Psoas muscle (tissue), 8 donors: ENCODE data around the gene CWF19L1. TPM values are rescaled to one million over a fixed set of nuclear protein-coding genes. Genes with fewer than 3 reads are reported as not detected.
A peak's percentile ranks its signal among the peaks of the same experiment; 100 is the strongest.

Source experiments
- ATAC-seq, 4 donors: fragments of 200-7000 bp; cut with Tn5 transposase; one replicate each; pipeline ENCODE4 v1.9.1; 2020; ENCODE audit warnings: moderate library complexity in 3 of 4, mild to moderate bottlenecking in 2 of 4
- DNase-seq, 2 donors: peaks; one replicate each; pipeline ENCODE4 v3.0.0-alpha.2; 2020
- H3K27ac ChIP-seq: fragments of 200-600 bp; one replicate; pipeline ENCODE4 v1.8.0; 2022
- H3K27me3 ChIP-seq, 3 donors: fragments of 200-600 bp in 1 of 3; one replicate each; pipeline versions ENCODE4 v1.6.1 to v1.8.0; 2013 to 2022; ENCODE audit warnings: low read length in 2 of 3, mild to moderate bottlenecking in 2 of 3, moderate library complexity in 1 of 3; ENCODE audit not compliant: insufficient read depth in 3 of 3
- H3K36me3 ChIP-seq, 2 donors: fragments of 200-600 bp in 1 of 2; one replicate each; pipeline versions ENCODE4 v1.6.1 to v1.8.0; 2013 to 2022; ENCODE audit warnings: low read depth in 1 of 2, mild to moderate bottlenecking in 1 of 2, moderate library complexity in 1 of 2; ENCODE audit not compliant: insufficient read depth in 1 of 2
- H3K4me1 ChIP-seq: fragments of 200-600 bp; one replicate; pipeline ENCODE4 v1.8.0; 2022
- H3K4me3 ChIP-seq: fragments of 200-600 bp; one replicate; pipeline ENCODE4 v1.8.0; 2022; ENCODE audit warnings: mild to moderate bottlenecking
- H3K9me3 ChIP-seq: fragments of 200-600 bp; one replicate; pipeline ENCODE4 v1.8.0; 2022
- CTCF ChIP-seq: fragments of 200-600 bp; IDR thresholded peaks from one replicate; pipeline ENCODE4 v1.8.0; 2022; ENCODE audit warnings: antibody characterized with exemption
- WGBS, 3 donors: extraction: QIAGEN DNeasy Blood & Tissue Kit; methylation state at CpG; one replicate each; pipeline versions ENCODE4 v1.1.6 to v1.1.7; 2013; 5-methylcytosine and 5-hydroxymethylcytosine counted together
- intact Hi-C, 2 donors: fragments of 100-400 bp; cut with DNase I; formaldehyde crosslinking; loops; one replicate each; pipeline versions ENCODE4 v1.11.0 to v1.14.2; 2022
- polyA plus RNA-seq, 3 donors: library from polyadenylated mRNA; stranded (reverse); fragments of 200-250 nt; gene quantifications; one replicate each; pipeline ENCODE4 v1.2.3, GENCODE V29; 2013
- total RNA-seq, 4 donors: library from RNA; stranded (reverse); fragmentation: NEBNext Ultra II Directional in 2 of 4; extraction: Animal tissue kit (Norgen Biotek cat#: 25700) in 2 of 4; gene quantifications; one replicate each; pipeline versions ENCODE4 v1.2.1 to v1.2.4, GENCODE V29; 2021 to 2023
- donor health status: healthy with polysubstance abuse.
- donor health status: DM: no; HTN: no; CAD: no; lungs with moderate emphysema.
- donor health status: Bipolar disorder and iron deficiency.
- donor health status: healthy.
- donor health status: DM: yes; HTN: yes; CAD: no.
- donor health status: DM: no; HTN: no; CAD: no.
- donor health status: DM: no; HTN: no; CAD: no.
- donor health status: DM: yes; HTN: yes; CAD: no.

Gene CWF19L1
- total and polyA plus RNA-seq, 7 donors: 9.5 to 24.6 (median 13.5) TPM

- Histone ChIP-seq H3K27me3 (no peaks in the 10 kb centered on the region), H3K4me1 (no peaks in the 10 kb centered on the region), H3K9me3 (no peaks in the 10 kb centered on the region), H3K36me3 (peaks cover 7 to 87% of the 10 kb centered on the region in 2 donors), H3K27ac (no peak overlapping the region), H3K4me3 (no peak overlapping the region)
- intact Hi-C loops: loop anchor here in 1 of 2 donors (10.0 kb wide), 1 partner anchor 47 kb away; no protein-coding TSS in a partner anchor
- TF ChIP-seq CTCF: no peak
- 92 to 95% (median 95%) methylated on average over 9 of the region's 9 CpGs for WGBS, 3 donors
- DNase-seq: no peak
- ATAC-seq: no peak
These were observed 59.2 kb downstream of the CWF19L1 start for GRCh38 chr10:100208276-100208675.

GRCh38 chr10:100204370-100204769 lies 63.1 kb downstream of the CWF19L1 start:
- no peak for TF ChIP-seq CTCF
- intact Hi-C loops: loop anchor here in 1 of 2 donors (10.0 kb wide), 1 partner anchor 50 kb away; no protein-coding TSS in a partner anchor
- DNase-seq (no peak), ATAC-seq (no peak)
- Histone ChIP-seq H3K27me3 (no peaks in the 10 kb centered on the region), H3K4me3 (no peak overlapping the region), H3K36me3 (peaks cover 13 to 98% of the 10 kb centered on the region in 2 donors), H3K9me3 (no peaks in the 10 kb centered on the region), H3K4me1 (no peaks in the 10 kb centered on the region), H3K27ac (no peak overlapping the region)
- 94 to 97% (median 95%) methylated on average over 2 of the region's 2 CpGs for WGBS, 3 donors

GRCh38 chr10:100201549-100201948 lies 65.9 kb downstream of the CWF19L1 start:
- H3K4me1 ChIP-seq: no peaks in the 10 kb centered on the region
- peaks cover 13 to 100% of the 10 kb centered on the region in 2 donors for H3K36me3 ChIP-seq
- TF ChIP-seq CTCF: no peak
- ATAC-seq (no peak), DNase-seq (no peak)
- H3K4me3 ChIP-seq: no peak overlapping the region
- H3K27ac ChIP-seq: no peak overlapping the region
- no peaks in the 10 kb centered on the region for H3K9me3 ChIP-seq
- intact Hi-C loops: loop anchor here in 1 of 2 donors (10.0 kb wide), 1 partner anchor 53 kb away; no protein-coding TSS in a partner anchor
- 92 to 98% (median 98%) methylated on average over 2 of the region's 2 CpGs for WGBS, 3 donors
- no peaks in the 10 kb centered on the region for H3K27me3 ChIP-seq

GRCh38 chr10:100194711-100195110 lies 72.7 kb downstream of the CWF19L1 start:
- no peaks in the 10 kb centered on the region for H3K27me3 ChIP-seq
- ATAC-seq: no peak
- 89 to 100% (median 94%) methylated on average over 1 of the region's 1 CpG for WGBS, 3 donors
- DNase-seq: no peak
- H3K27ac ChIP-seq: no peak overlapping the region
- no peaks in the 10 kb centered on the region for H3K9me3 ChIP-seq
- no peak overlapping the region for H3K4me3 ChIP-seq
- no peak for TF ChIP-seq CTCF
- peaks cover 0 to 100% of the 10 kb centered on the region in 2 donors for H3K36me3 ChIP-seq
- intact Hi-C loops: no loop called here
- H3K4me1 ChIP-seq: no peaks in the 10 kb centered on the region

GRCh38 chr10:100192350-100192749 lies 75.1 kb downstream of the CWF19L1 start:
- peak overlapping the region; percentile 46 for H3K27ac ChIP-seq
- intact Hi-C loops: no loop called here
- H3K36me3 ChIP-seq: peaks cover 0 to 91% of the 10 kb centered on the region in 2 donors
- H3K4me1 ChIP-seq: peaks cover 9% of the 10 kb centered on the region
- 62 to 71% (median 68%) methylated on average over 2 of the region's 2 CpGs for whole genome bisulfite sequencing, 3 donors
- DNase-seq (no peak), ATAC-seq (peak in 1 of 4 donors; percentile 68)
- no peak for TF ChIP-seq CTCF
- H3K9me3 ChIP-seq: no peaks in the 10 kb centered on the region
- H3K27me3 ChIP-seq: no peaks in the 10 kb centered on the region
- no peak overlapping the region for H3K4me3 ChIP-seq
